ENCODE measurements around the gene SYTL3. TPM values are rescaled to one million over a fixed set of nuclear protein-coding genes. Genes with fewer than 3 reads are reported as not detected.

Gene SYTL3
- total and polyA plus RNA-seq, 11 donors, result 4.0 to 14.6 (median 8.2) TPM

DNA sequence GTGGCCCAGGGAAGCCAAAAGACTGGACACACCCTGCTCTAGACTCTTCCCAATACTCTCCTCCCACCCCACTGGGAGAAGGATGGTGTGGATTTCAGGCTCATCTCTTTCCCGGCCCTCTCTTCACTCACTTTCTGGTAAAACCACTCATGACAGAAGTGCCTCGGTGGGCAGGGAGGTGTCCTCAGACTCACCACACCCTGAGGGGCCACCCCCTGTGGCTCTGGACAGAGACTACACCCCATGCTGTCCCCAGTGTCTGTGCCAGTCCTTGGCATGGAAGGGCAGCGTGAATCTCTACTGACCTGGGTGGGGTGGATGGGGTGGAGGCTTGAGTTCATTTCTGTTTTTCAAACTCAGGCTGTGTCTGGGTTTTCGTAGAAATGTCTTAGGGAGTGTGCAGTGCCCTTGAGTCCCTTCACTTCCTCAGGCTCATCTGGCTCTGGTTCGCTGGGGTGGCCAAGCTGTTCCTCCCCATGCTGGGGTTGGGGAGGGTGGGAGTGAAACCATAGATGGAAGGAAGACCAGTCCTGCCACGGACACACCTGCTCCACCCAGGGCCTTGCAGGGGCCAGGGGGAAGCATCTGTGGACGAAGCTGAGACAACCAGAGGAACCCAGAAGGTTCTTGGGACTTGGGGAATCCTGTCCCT is 110.2 kb downstream of the SYTL3 start:
- Histone ChIP-seq H3K4me1 (peaks cover 0 to 12% (median 0%) of the 10 kb centered on the region in 12 donors), H3K9me3 (no peaks in the 10 kb centered on the region), H3K27me3 (no peaks in the 10 kb centered on the region), H3K4me3 (no peak overlapping the region), H3K27ac (no peak overlapping the region), H3K36me3 (peaks cover 0 to 22% (median 12%) of the 10 kb centered on the region in 9 donors)
- intact Hi-C loops (cut with DNase I), result loop anchor here in 1 of 10 donors (10.0 kb wide), 1 partner anchor 45 kb away; no protein-coding TSS in a partner anchor
- DNase-seq, result peak in 1 of 5 donors; percentile 52
- 78 to 87% (median 83%) methylated on average over 5 to 7 of the region's 7 CpGs for WGBS, 4 donors
- no peak for ATAC-seq
- TF ChIP-seq, protein P1, sequence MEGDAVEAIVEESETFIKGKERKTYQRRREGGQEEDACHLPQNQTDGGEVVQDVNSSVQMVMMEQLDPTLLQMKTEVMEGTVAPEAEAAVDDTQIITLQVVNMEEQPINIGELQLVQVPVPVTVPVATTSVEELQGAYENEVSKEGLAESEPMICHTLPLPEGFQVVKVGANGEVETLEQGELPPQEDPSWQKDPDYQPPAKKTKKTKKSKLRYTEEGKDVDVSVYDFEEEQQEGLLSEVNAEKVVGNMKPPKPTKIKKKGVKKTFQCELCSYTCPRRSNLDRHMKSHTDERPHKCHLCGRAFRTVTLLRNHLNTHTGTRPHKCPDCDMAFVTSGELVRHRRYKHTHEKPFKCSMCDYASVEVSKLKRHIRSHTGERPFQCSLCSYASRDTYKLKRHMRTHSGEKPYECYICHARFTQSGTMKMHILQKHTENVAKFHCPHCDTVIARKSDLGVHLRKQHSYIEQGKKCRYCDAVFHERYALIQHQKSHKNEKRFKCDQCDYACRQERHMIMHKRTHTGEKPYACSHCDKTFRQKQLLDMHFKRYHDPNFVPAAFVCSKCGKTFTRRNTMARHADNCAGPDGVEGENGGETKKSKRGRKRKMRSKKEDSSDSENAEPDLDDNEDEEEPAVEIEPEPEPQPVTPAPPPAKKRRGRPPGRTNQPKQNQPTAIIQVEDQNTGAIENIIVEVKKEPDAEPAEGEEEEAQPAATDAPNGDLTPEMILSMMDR (IDR thresholded peaks at IDR 0.05), result no peak
- no peak for TF ChIP-seq POLR2A (IDR thresholded peaks at IDR 0.05)

GRCh38 chr6:158760618-158761250 is 110.9 kb downstream of the SYTL3 start:
- intact Hi-C loops (cut with DNase I), result loop anchor here in 1 of 10 donors (10.0 kb wide), 1 partner anchor 46 kb away; no protein-coding TSS in a partner anchor
- 77 to 81% (median 77%) methylated on average over 17 of the region's 17 CpGs for WGBS, 4 donors
- no peaks in the 10 kb centered on the region for H3K9me3 ChIP-seq
- no peaks in the 10 kb centered on the region for H3K27me3 ChIP-seq
- no peak overlapping the region for H3K27ac ChIP-seq
- H3K4me1 ChIP-seq, result peaks cover 0 to 12% (median 0%) of the 10 kb centered on the region in 12 donors
- no peak overlapping the region for H3K4me3 ChIP-seq
- H3K36me3 ChIP-seq, result peaks cover 0 to 28% (median 18%) of the 10 kb centered on the region in 9 donors
- no peak for ATAC-seq
- TF ChIP-seq POLR2A (IDR thresholded peaks at IDR 0.05), result no peak
- TF ChIP-seq, protein P1 (IDR thresholded peaks at IDR 0.05), result no peak
- DNase-seq, result peak in 1 of 5 donors; percentile 48

GRCh38 chr6:158761746-158762145 is 111.9 kb downstream of the SYTL3 start:
- Histone ChIP-seq H3K27ac (no peak overlapping the region), H3K4me3 (no peak overlapping the region), H3K36me3 (peaks cover 0 to 39% (median 28%) of the 10 kb centered on the region in 9 donors), H3K4me1 (peaks cover 0 to 12% (median 0%) of the 10 kb centered on the region in 12 donors), H3K9me3 (no peaks in the 10 kb centered on the region), H3K27me3 (no peaks in the 10 kb centered on the region)
- DNase-seq (no peak), ATAC-seq (no peak)
- intact Hi-C loops (cut with DNase I), result loop anchor here in 1 of 10 donors (10.0 kb wide), 1 partner anchor 47 kb away; no protein-coding TSS in a partner anchor
- TF ChIP-seq, protein P1 (IDR thresholded peaks at IDR 0.05), result no peak
- whole genome bisulfite sequencing, 4 donors, result 89 to 96% (median 93%) methylated on average over 10 of the region's 10 CpGs

DNA sequence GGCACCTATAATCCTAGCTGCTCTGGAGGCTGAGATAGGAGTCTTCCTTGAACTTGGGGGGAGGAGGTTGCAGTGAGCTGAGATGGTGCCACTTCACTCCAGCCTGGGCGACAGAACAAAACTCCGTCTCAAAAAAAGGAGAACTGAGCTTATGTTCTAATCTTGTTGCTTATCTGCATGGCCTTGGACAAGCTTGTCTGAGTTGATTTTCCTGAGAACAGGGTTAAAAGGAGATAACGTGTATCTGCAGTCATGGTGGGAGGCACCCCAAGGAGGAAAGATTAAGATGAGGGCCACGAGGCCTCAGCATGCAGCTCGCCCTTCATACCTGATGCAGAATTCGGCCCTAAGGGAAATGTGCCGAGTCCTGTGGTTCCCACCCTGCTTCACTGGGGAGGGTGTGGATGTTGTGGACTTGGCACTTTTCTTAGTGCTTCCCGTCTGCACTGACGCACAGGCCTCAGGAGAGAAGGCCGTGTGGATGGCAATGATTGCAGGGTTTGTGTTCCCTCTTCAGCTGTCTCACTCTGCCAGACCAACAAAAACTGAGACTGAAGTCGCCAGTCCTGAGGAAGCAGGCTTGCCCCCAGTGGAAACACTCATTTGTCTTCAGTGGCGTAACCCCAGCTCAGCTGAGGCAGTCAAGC is 113.1 kb downstream of the SYTL3 start:
- peak overlapping the region in 2 of 12 donors; percentile 7 to 28 for H3K27ac ChIP-seq
- no peaks in the 10 kb centered on the region for H3K9me3 ChIP-seq
- H3K36me3 ChIP-seq, result peaks cover 0 to 50% (median 40%) of the 10 kb centered on the region in 9 donors
- intact Hi-C loops (cut with DNase I), result loop anchor here in 1 of 10 donors (10.0 kb wide), 1 partner anchor 48 kb away; no protein-coding TSS in a partner anchor
- ATAC-seq (peak in 2 of 4 donors; percentile 39 to 51), DNase-seq (peak in 1 of 5 donors; percentile 48)
- H3K4me3 ChIP-seq, result no peak overlapping the region
- TF ChIP-seq, protein P1 (IDR thresholded peaks at IDR 0.05), result no peak
- H3K27me3 ChIP-seq, result no peaks in the 10 kb centered on the region
- 71 to 84% (median 76%) methylated on average over 12 of the region's 12 CpGs for WGBS, 4 donors
- H3K4me1 ChIP-seq, result peaks cover 0 to 21% (median 2%) of the 10 kb centered on the region in 12 donors
